GM13977 (cell line): ENCODE data around the gene RWDD1.

Experiments used
- DNase-seq: peaks from one replicate; pipeline ENCODE4 v3.0.0; 2012; ENCODE audit warnings: low spot score
- CTCF ChIP-seq: IDR thresholded peaks from 2 replicates; pipeline ENCODE4 v1.5.1; 2012; ENCODE audit warnings: mild to moderate bottlenecking, control low read depth; ENCODE audit not compliant: insufficient read depth; ENCODE audit errors: extremely low read depth, missing control alignments
- in situ Hi-C: fragments of 300-500 bp; cut with MboI; formaldehyde crosslinking; loops from one replicate; pipeline ENCODE4 v1.12.0; 2022; ENCODE audit warnings: low sequenced_read_pairs, low pct_unique_long_range_greater_than_20kb, mixed read lengths, inconsistent platforms; ENCODE audit not compliant: unreplicated experiment

The RWDD1 gene

GRCh38 chr6:116556814-116557415, 14.4 kb upstream of the RWDD1 start:
- in situ Hi-C loops: no loop called here
- no peak for DNase-seq
- no peak for TF ChIP-seq CTCF

GRCh38 chr6:116557893-116558292, 13.4 kb upstream of the RWDD1 start:
- in situ Hi-C loops: no loop called here
- no peak for TF ChIP-seq CTCF

DNA sequence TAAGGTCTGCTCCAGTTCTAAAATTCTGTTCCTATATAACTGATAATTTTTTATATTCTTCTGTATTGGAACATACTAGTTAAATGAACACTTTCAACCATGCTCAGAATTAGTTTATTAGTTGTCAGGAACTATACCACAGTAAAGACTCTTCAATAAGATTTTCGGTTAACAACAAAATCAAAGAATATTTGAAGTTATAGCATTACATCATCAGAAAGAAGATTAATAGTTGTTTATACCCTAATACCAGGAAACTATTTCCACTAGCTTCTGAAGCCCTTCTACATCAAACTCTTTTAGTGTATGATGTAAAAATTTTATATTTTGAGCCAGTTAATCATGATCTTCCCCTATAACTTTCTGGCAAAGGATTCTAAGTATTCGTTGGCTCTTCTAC, 11.2 kb upstream of the RWDD1 start:
- TF ChIP-seq CTCF: no peak
- no peak for DNase-seq
- in situ Hi-C loops: loop anchor here (10.0 kb wide), 1 partner anchor 295 kb away; no protein-coding TSS in a partner anchor

More at GRCh38 chr6:116557893-116558292, 13.4 kb upstream of the RWDD1 start:
- no peak for DNase-seq

GRCh38 chr6:116561377-116562018, 9.8 kb upstream of the RWDD1 start:
- DNase-seq: peak; percentile 63
- in situ Hi-C loops: loop anchor here (10.0 kb wide), 1 partner anchor 297 kb away; no protein-coding TSS in a partner anchor
- peak; percentile 88 for TF ChIP-seq CTCF

- in situ Hi-C loops: loop anchor here (10.0 kb wide), 1 partner anchor 297 kb away; no protein-coding TSS in a partner anchor
- DNase-seq: no peak
- no peak for TF ChIP-seq CTCF
These were observed 9.3 kb upstream of the RWDD1 start for GRCh38 chr6:116562019-116562403.

DNA sequence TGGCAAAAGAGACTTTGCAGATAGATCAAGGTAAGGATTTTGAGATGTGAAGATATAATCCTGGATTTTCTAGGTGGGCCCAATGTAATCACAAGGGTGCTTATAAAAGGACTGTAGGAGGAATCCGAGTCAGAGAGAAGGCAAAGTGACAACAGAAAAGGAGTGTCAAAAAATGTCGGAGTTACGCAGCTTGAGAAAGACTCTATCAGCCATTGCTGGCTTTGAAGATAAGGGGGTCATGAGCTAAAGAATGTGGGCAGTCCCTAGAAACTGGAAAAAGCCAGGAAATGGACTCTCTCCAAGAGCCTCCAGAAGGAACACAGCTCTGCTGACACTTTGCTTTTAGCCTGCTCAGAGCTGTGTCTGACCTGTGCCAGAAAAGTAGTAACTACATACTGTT, 8.7 kb upstream of the RWDD1 start:
- no peak for TF ChIP-seq CTCF
- no peak for DNase-seq
- in situ Hi-C loops: loop anchor here (10.0 kb wide), 1 partner anchor 298 kb away; no protein-coding TSS in a partner anchor
